22Rv1 (cell line): Measurements from ENCODE around the gene DPM2.

Experiments
- H3K27ac ChIP-seq: fragments of 450-650 bp; 2 replicates; pipeline ENCODE4 v1.5.1; 2017
- ZFX ChIP-seq: fragments of 450-650 bp; IDR thresholded peaks from 2 replicates; pipeline ENCODE4 v1.6.1; 2017; ENCODE audit warnings: antibody characterized with exemption, borderline replicate concordance
- TF ChIP-seq, protein P1 (sequence below): fragments of 450-650 bp; IDR thresholded peaks from 2 replicates; pipeline ENCODE4 v1.5.1; 2017; ENCODE audit warnings: mild to moderate bottlenecking

DPM2 gene

DNA sequence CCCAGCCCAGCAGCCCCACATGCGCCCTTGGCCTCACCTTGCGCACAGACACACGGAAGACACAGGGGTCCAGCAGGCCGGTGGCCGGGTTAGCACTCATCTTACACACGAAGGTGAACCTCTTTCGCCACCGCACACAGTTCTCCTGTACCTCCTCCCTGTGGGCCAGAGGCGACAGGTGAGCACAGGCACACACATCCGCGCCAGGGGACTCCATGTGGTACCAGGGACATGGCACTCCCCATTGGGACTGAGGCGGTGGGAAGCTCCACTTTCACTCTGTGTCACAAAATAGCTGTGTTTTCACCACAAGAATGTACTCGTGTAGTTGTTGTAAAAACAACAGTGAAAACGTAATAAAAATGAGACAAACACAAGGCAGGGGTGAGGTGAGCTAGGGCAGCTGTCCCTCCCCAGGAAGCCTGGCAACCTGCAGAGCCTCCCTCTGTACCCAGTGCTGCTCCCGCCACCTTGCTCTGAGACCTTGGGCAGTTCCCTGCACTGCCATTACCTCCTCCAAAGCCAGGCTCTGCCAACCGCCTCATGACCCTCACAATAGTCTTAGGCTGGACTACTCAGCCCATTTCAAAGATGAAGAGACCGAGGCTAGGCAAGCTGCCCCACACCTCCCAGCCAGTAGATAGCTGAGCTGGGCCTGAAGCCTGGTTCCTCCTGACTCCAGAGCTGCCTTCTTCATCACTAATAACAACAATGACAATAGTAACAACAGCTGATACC lies 16.3 kb upstream of the DPM2 start:
- no peak overlapping the region for H3K27ac ChIP-seq
- TF ChIP-seq, protein P1, sequence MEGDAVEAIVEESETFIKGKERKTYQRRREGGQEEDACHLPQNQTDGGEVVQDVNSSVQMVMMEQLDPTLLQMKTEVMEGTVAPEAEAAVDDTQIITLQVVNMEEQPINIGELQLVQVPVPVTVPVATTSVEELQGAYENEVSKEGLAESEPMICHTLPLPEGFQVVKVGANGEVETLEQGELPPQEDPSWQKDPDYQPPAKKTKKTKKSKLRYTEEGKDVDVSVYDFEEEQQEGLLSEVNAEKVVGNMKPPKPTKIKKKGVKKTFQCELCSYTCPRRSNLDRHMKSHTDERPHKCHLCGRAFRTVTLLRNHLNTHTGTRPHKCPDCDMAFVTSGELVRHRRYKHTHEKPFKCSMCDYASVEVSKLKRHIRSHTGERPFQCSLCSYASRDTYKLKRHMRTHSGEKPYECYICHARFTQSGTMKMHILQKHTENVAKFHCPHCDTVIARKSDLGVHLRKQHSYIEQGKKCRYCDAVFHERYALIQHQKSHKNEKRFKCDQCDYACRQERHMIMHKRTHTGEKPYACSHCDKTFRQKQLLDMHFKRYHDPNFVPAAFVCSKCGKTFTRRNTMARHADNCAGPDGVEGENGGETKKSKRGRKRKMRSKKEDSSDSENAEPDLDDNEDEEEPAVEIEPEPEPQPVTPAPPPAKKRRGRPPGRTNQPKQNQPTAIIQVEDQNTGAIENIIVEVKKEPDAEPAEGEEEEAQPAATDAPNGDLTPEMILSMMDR: no peak
- no peak for TF ChIP-seq ZFX

DNA sequence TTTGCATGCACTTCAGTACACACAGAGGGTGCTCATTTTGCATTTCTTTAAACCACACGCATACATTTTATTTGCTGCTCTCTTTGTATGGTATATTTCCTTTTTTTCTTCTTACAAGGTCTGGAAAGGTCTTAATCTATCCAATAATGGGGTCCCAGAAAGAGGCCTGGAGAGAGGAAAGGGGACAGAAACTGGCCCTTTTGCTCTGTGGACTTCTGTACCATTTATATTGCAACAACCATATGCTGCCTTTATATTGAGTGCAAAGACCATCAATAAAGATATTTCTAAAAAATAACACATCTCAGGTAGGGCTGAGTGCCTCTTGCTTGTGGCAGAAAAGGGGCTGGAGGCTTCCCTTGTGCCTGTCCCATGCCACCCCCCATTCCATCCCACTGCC lies 15.5 kb upstream of the DPM2 start:
- no peak overlapping the region for H3K27ac ChIP-seq
- TF ChIP-seq, protein P1: no peak
- no peak for TF ChIP-seq ZFX

DNA sequence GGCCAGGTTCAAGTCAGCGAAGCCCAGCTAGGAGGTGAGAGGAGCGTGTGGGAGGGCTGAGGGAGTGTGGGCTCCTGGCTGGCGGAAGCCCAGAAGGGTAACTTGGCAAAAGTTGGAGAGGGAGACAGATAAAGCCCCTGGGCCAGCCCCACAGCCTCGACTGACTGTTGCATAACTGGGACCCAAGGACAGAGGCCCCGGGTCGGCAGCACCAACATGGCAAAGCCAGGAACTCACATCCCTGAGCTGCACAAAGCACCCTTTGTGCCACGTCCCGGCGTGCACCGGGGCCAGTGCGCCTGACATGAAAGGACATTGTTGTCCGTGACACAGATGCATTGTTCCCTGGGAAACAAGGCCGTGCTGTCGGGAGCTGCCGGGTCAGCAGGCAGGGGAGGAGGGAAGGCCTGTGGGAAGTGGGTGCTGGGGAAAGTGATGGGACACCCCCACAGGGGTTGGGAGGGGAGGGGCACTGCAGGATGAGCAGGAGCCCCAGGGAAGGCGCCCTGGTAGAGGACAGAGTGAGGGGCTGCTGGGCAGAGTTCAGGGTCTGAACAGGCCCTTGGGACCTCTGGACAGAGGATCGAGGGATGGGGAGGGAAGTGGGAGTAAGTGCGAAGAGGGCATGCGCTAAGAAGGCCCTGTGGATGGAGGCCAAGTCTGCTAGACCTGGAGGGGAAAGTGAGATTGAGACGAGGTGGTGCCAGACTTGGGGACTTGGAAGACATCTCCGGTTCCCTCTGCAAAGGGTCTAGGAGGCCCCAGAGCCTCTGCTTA lies 13.0 kb upstream of the DPM2 start:
- no peak overlapping the region for H3K27ac ChIP-seq

DNA sequence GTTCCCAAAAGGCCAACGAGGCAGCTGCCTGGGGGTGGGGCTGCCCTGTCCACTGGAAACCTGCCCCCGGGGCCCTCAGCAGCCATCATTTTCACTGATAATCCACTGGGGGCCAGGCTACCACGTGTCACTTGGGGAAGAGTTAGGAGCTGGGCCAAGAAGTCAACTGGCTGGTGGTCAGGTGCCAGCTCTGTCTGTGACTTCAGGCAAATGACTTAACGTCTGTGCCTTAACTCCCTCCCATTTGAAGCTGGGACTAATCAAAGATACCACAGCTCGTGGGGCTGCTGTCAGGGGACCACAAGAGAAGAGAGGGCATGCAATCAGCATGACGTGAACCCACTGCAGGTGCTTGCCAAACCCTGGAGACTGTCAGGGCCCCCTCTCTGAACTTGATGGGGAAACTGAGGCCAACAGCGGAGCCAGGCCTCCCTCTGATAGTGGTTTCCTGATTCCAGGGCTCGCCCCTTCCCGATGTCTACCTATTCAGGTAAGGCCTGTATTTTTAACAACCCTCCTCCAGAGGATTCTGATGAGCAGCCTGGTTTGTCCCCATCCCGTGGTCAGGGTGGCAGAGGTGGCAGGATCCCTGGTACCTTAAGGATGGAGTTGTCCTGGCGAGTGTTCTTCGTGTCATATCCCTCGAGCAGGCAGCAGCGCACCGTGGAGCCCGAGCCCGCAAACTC lies 12.3 kb upstream of the DPM2 start:
- no peak for TF ChIP-seq ZFX
- TF ChIP-seq, protein P1: no peak
- no peak overlapping the region for H3K27ac ChIP-seq

More for the DNA sequence above, 13.0 kb upstream of the DPM2 start:
- no peak for TF ChIP-seq ZFX
- TF ChIP-seq, protein P1: no peak

DNA sequence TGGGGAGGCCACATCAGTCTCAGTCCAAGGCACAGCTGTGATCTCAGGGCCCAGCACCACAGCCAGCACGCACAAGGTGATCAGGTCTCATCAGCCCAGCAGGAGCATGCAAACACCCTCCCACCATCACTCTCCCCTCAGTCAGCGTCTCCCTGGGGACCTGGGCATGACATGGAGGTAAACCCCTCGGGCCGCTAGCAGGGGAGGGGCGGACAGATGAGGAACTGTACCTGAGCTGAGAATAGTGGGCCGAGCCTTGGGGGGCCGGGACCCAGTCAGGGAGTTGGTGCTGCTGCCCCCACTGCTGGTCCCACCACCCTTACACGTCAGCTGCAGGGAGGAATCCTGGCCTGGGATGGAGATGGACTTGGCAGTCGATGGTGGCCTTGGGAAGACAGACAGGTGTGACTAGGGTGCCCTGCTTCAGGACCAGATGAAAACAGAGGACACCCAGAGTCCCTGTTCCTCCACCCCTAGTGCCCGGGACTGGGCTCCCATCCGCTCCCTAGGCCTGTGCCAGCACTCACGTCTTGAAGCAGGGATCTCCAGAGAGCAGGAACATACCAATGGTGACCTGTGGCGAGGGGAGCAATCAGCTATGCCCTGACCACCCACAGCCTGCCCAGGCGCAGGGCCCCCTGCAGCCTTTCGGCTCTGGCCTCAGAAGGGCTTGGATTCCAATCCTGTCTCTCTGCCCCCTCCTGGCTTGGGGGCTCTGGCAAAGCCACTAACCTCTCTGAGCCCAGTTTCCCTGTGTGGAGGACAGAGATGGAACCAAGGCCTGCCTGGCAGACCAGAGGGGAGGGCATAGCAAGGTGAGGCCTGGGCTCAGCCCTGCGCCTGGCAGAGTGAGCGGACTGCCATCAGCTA lies 10.4 kb upstream of the DPM2 start:
- no peak for TF ChIP-seq ZFX
- TF ChIP-seq, protein P1: no peak
- H3K27ac ChIP-seq: no peak overlapping the region

DNA sequence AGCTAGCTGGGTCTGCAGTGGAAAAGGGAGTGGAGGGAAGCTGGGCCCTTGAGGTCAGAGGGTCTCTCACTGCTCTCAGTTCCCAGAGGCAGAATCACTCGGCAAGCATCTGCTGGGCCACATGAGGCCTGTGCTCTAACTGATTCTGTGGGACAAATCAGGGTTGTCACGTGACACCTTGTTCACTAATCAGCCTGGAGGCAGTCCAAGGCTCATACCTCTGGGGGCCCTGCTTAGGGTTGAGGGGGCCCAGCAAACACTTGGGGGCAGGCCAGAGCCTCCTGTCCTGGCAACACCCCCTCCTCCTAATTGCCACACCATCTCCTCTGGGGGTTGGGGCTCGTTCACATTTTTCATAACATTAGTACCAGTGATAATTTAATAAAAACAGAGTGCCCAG lies 9.1 kb upstream of the DPM2 start:
- no peak overlapping the region for H3K27ac ChIP-seq
- TF ChIP-seq, protein P1: no peak
- TF ChIP-seq ZFX: no peak
